ENCODE measurements around the gene SLC2A8.

Gene SLC2A8

DNA sequence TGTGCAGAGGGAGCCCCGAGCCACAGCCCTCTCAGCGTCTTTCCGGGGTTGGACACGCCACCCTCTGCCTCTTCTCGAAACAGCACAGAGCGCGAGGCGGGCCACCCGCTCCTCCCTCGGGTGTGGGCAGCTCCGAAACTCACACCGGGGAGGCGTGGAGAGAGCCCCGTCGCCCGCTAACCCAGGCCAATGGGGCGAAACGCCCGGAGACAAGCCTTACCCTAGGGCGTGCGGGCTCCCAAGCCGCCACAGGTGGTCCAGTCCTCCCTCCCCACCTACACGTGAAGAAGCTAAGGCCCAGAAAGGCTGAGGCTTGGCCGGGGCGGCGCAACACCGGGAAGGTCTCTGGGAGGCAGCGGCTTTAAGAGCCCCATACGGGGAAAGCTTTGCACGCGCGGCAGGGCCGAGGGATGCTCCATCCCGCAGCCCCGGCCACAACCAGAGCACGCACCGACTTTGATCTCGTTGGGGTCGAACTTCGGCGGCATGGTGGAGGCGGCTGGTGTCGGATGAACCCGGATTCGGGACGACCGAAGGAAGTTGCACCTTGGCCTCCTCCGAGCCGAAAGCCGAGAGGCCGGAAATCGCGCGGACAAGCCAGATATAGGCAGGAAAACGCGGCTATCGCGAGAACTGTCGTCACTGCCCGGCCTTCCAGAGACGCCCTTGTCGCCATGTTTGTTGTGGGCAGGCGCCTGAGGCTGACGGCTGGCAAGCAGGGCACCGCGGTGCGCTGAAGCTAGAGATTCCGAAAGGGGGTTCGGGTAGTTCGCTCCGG is 54.0 kb downstream of the SLC2A8 start, which contains the start of the genes LRSAM1 and RPL12:
Gene LRSAM1, plus strand, starts transcription at position 681 of the 778 bp plus-strand sequence. CDS start 3,018 bp downstream, outside the sequence.
Gene RPL12, minus strand, starts transcription at position 577 of the 778 bp plus-strand sequence. Its CDS starts 89 bp downstream, at position 488.
- intact Hi-C loops (cut with DNase I): loop anchor here (1.0 kb wide), 1 partner anchor 27 kb away; the partner anchor contains the start of gene ZNF79
- peak; percentile 94 to 99 (median 97) for DNase-seq

DNA sequence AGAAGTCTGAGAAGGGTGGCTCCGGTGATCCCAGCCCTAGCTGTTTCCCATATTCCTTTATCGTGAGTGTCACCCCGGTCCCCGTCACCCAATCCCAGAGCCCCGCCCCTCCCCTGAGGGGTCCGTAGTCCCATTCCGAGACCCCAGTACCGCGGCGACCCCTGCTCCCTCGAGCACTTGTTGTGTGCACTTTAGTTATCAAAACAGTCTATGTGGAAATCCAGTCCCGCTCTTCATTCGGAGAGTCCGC is 54.6 kb downstream of the SLC2A8 start:
- intact Hi-C loops (cut with DNase I): no loop called here
- DNase-seq: no peak

DNA sequence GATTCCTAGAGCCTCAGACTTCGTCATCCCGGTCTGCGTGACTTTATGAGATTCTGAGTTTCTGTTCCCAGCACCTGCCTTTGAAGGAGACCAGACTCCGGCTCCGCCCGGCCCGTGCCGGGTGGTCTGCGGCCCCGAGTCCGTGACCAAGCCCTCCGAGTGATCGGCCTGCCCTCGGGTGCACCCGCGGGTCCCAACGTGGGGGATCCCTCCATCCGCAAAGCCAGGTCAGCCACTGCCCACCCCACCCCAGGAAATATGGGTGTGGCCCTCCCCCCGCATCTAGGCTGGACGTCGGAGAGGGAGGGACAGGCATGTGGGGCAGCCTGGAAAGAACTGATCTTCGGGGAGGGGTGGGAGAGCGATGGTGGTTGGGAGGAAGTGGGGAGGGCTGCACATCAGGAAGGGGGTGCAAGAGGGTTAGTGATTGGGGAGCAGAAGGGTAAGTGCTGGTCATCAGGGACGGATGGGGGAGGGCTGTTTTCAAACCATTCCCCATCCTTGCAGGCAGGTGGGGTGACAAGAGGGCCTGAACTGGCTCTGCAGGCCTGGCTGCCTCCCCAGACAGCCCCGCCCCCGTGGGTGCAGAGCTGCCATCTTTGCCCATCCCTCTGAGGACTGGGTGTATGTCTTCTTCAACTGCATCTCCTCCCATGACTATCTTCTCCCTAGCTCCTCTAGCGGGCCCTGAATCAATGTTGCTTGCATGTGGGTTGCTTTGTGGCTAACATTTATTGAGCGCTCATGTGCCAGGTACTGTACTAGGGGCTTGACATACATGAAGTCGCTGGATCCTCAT is 55.1 kb downstream of the SLC2A8 start:
- DNase-seq: peak in 8 of 10 donors; percentile 24 to 91 (median 42)
- intact Hi-C loops (cut with DNase I): no loop called here

DNA sequence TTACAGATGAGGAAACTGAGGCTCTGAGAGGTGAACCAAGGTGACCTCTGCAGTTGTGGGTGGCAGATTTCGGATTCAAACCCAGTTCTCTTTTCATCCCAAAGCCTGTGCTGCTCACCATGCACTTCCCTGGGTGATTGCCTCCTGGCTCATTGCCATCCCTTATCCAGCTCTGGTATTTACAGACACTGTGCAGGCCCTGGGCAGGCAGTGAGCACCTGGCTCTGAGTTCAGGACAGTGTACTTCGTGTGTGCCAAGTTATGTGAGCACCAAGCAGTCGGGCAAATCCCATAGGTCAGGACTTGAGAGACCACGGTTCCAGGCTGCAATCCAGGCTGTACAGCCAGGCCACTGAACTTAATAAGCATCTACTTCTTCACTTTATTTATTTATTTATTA is 55.7 kb downstream of the SLC2A8 start:
- DNase-seq: peak in 2 of 10 donors; percentile 49 to 77

DNA sequence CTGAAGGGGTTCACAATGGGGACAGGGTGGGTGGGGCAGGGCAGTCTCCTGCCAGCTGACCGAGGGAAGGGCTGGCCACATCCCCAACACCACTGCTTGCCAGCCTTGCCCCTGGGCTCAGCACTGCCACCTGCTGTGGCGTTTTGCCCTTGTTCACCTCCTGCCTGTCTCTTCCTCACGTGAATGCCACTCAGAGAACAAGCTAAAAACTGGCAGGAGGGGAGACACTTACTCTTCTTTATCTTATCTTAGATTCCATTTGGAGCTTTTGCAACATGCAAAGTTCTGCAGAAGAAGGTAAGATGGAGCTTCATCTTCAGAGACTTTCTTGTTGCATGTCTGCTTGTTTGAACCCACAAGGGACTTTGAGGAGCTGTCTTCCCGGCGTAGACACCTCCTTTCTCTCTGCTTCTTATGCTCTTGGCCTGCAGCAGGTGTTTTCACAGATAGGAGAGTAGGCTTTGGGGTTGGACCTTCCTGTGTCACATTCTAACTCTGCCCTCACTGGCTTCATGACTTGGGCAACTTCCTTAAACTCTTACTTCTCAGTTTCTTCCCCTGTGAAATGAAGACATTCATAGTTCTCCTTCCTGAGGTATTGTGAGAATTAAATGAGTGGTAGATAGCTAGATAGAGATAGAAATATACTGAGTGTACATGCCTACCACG is 58.5 kb downstream of the SLC2A8 start:
- intact Hi-C loops (cut with DNase I): no loop called here
- peak in 3 of 10 donors; percentile 22 to 87 (median 86) for DNase-seq

More for the DNA sequence above, 55.7 kb downstream of the SLC2A8 start:
- intact Hi-C loops (cut with DNase I): no loop called here

DNA sequence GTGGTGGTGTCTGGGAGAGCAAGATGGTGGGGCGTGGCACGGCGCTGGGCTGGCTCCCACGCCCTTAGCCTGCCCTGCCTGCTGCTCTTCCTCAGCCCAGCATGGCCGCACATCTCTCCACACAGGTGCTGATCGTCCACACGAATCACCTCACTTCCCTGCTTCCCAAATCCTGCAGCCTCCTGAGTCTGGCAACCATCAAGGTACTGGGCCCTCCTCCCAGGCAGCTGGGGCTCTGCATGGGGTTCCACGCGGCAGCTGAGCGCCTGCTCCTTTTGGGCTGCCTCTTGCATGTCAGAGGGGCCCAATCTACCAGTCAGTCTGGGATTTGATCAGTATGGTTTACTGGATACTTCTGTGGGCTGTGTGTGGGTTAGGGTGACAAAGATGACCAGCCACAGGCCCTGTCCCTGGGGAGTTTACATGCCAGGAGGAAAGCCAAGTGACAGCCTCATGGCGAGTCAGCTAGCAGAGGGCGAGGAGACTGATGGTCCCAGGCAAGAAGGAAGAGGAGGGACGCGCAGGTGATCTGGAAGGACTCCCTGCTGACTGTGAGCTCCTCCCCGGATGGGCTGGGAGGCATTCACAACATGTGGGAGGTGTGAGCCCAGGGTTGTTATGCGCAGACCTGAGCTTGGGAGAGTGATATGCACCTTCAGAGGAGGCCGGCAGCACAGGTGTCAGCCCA is 60.4 kb downstream of the SLC2A8 start:
- intact Hi-C loops (cut with DNase I): no loop called here
- DNase-seq: peak in 1 of 10 donors; percentile 42
